Putamen (tissue), 1 donor: ENCODE results near the gene UCP3.
A peak's percentile ranks its signal among the peaks of the same experiment; 100 is the strongest.
"Not testable (repeated sequence)": the region's sequence is repeated elsewhere in the genome, so short reads cannot be mapped to it uniquely, and the experiment has no call there.

Source experiments
- DNase-seq: peaks from one replicate; pipeline ENCODE4 v3.0.0-alpha.2; 2016; ENCODE audit warnings: low spot score

The UCP3 gene

GRCh38 chr11:74000307-74001133 lies 8.4 kb downstream of the UCP3 start:
- no peak for DNase-seq

- DNase-seq = peak; percentile 77
Measured at GRCh38 chr11:73999581-74000306, 9.1 kb downstream of the UCP3 start.

- DNase-seq = no peak
Measured at GRCh38 chr11:73998846-73999575, 9.9 kb downstream of the UCP3 start.

- no peak for DNase-seq
Measured at GRCh38 chr11:73997120-73997770, 11.6 kb downstream of the UCP3 start.

- no peak for DNase-seq
Measured at GRCh38 chr11:73996161-73996747, 12.6 kb downstream of the UCP3 start.

- DNase-seq = no peak
Measured at GRCh38 chr11:73995731-73996130, 13.2 kb downstream of the UCP3 start.

- no peak for DNase-seq
Measured at GRCh38 chr11:73995247-73995646, 13.6 kb downstream of the UCP3 start.

- DNase-seq = no peak
Measured at GRCh38 chr11:73991471-73992006, 17.3 kb downstream of the UCP3 start.

- no peak for DNase-seq
Measured at GRCh38 chr11:73990730-73991129, 18.2 kb downstream of the UCP3 start.

GRCh38 chr11:73989156-73989555 lies 19.7 kb downstream of the UCP3 start:
- DNase-seq = no peak

GRCh38 chr11:73988227-73988626 lies 20.7 kb downstream of the UCP3 start:
- no peak for DNase-seq

GRCh38 chr11:73985661-73986060 lies 23.2 kb downstream of the UCP3 start:
- DNase-seq = not testable (repeated sequence)

GRCh38 chr11:73983741-73984538 lies 24.9 kb downstream of the UCP3 start:
- DNase-seq = no peak

- peak; percentile 94 for DNase-seq
Measured at GRCh38 chr11:73982990-73983740, 25.7 kb downstream of the UCP3 start.

- peak; percentile 77 for DNase-seq
Measured at GRCh38 chr11:73982595-73982989, 26.3 kb downstream of the UCP3 start, which contains the start of gene UCP2. TSS of gene UCP2 (minus strand) at chr11:73982843. CDS start at chr11:73978378, 4,465 bp downstream.

- no peak for DNase-seq
Measured at GRCh38 chr11:73981051-73981805, 27.7 kb downstream of the UCP3 start.

- DNase-seq = no peak
Measured at GRCh38 chr11:73980001-73980961, 28.6 kb downstream of the UCP3 start.

GRCh38 chr11:73978576-73979086 lies 30.3 kb downstream of the UCP3 start:
- no peak for DNase-seq
